Stomach (tissue), 9 donors: ENCODE results near the gene GJA3. TPM values are rescaled to one million over a fixed set of nuclear protein-coding genes. Genes with fewer than 3 reads are reported as not detected.
A peak's percentile ranks its signal among the peaks of the same experiment; 100 is the strongest.

Source experiments
- DNase-seq, 2 donors: peaks; one replicate each; pipeline versions ENCODE4 v3.0.0 to v3.0.0-alpha.2; 2013 to 2019
- H3K27ac ChIP-seq, 5 donors: fragments of 200-600 bp in 4 of 5; sonication (generic) in 4 of 5; one replicate each; pipeline ENCODE4 v1.5.1; 2013 to 2019; ENCODE audit warnings: mild to moderate bottlenecking in 1 of 5, moderate library complexity in 1 of 5
- H3K27me3 ChIP-seq, 3 donors: fragments of 200-600 bp; sonication (generic); one replicate each; pipeline ENCODE4 v1.5.1; 2017 to 2019; ENCODE audit warnings: mixed run types in 1 of 3
- H3K36me3 ChIP-seq, 4 donors: fragments of 200-600 bp; sonication (generic); 1 replicate in 3 of 4; 2 replicates in 1 of 4; pipeline ENCODE4 v1.5.1; 2016 to 2019
- H3K4me1 ChIP-seq, 4 donors: fragments of 200-600 bp; sonication (generic); one replicate each; pipeline ENCODE4 v1.5.1; 2016 to 2019
- H3K4me3 ChIP-seq, 4 donors: fragments of 200-600 bp; sonication (generic) in 3 of 4; one replicate each; pipeline ENCODE4 v1.5.1; 2016 to 2019; ENCODE audit warnings: mild to moderate bottlenecking in 1 of 4
- H3K9me3 ChIP-seq, 4 donors: fragments of 200-600 bp; sonication (generic); one replicate each; pipeline ENCODE4 v1.5.1; 2016 to 2019
- CTCF ChIP-seq, 7 experiments: fragments of 450-650 bp in 4 of 7; fragments of 200-600 bp in 3 of 7; sonication (generic) in 3 of 7; IDR thresholded peaks; one replicate each; pipeline ENCODE4 v1.5.1; 2016 to 2019; ENCODE audit warnings: antibody characterized with exemption in 7 of 7, control low read depth in 2 of 7, mild to moderate bottlenecking in 1 of 7
- EP300 ChIP-seq: sonication (generic); formaldehyde crosslinking; IDR thresholded peaks from one replicate; pipeline ENCODE4 v1.6.1; 2017; ENCODE audit warnings: antibody characterized with exemption
- POLR2A ChIP-seq, 4 donors: fragments of 450-650 bp; IDR thresholded peaks; one replicate each; pipeline ENCODE4 v1.6.1; 2016; ENCODE audit warnings: antibody characterized with exemption in 4 of 4, control low read depth in 2 of 4, mild to moderate bottlenecking in 1 of 4, moderate library complexity in 1 of 4
- POLR2AphosphoS5 ChIP-seq, 3 donors: sonication (generic); formaldehyde crosslinking; IDR thresholded peaks; one replicate each; pipeline ENCODE4 v1.6.1; 2016; ENCODE audit warnings: antibody characterized with exemption in 3 of 3
- WGBS, 5 donors: extraction: QIAGEN DNeasy Blood & Tissue Kit in 3 of 5; methylation state at CpG; one replicate each; pipeline versions ENCODE4 v1.1.5 to v1.1.7; 2013 to 2018; 5-methylcytosine and 5-hydroxymethylcytosine counted together
- intact Hi-C: fragments of 100-400 bp; cut with DNase I; formaldehyde crosslinking; loops from one replicate; pipeline ENCODE4 v1.15.1; 2023; ENCODE audit warnings: low total_unique reads
- polyA plus RNA-seq, 3 donors: library from polyadenylated mRNA; stranded (reverse); fragments of 200-250 nt; gene quantifications; one replicate each; pipeline ENCODE4 v1.2.3, GENCODE V29; 2013
- total RNA-seq, 5 donors: library from RNA; depleted of rRNA; stranded (reverse); fragments of >200 nt; gene quantifications; one replicate each; pipeline versions ENCODE4 v1.1.0 to v1.2.3, GENCODE V29; 2014 to 2016
- donor health status: healthy with polysubstance abuse.
- donor health status: Bipolar disorder and iron deficiency.
- donor health status: healthy.

Gene GJA3
- total and polyA plus RNA-seq, 8 donors: 0.13 to 0.14 TPM; not detected in 6

- intact Hi-C loops: loop anchor here (10.0 kb wide), 1 partner anchor 296 kb away; no protein-coding TSS in a partner anchor
These were observed 28.1 kb upstream of the GJA3 start for GRCh38 chr13:20188667-20189553.

GRCh38 chr13:20186771-20187170, 25.9 kb upstream of the GJA3 start:
- peaks cover 0 to 5% (median 3%) of the 10 kb centered on the region in 4 donors for H3K4me1 ChIP-seq
- H3K4me3 ChIP-seq: no peak overlapping the region
- intact Hi-C loops: loop anchor here (10.0 kb wide), 1 partner anchor 298 kb away; no protein-coding TSS in a partner anchor
- no peaks in the 10 kb centered on the region for H3K9me3 ChIP-seq
- TF ChIP-seq POLR2A (IDR thresholded peaks at IDR 0.05) (no peak), EP300 (no peak), POLR2AphosphoS5 (IDR thresholded peaks at IDR 0.05) (no peak), CTCF (IDR thresholded peaks at IDR 0.05) (no peak)
- H3K36me3 ChIP-seq: peaks cover 0 to 4% (median 0%) of the 10 kb centered on the region in 4 donors
- DNase-seq: no peak
- H3K27me3 ChIP-seq: peaks cover 0 to 22% (median 3%) of the 10 kb centered on the region in 3 donors
- 74 to 79% (median 76%) methylated on average over 6 of the region's 6 CpGs for WGBS, 5 donors
- no peak overlapping the region for H3K27ac ChIP-seq

More at GRCh38 chr13:20188667-20189553, 28.1 kb upstream of the GJA3 start:
- H3K4me1 ChIP-seq: peaks cover 16 to 26% (median 25%) of the 10 kb centered on the region in 4 donors
- H3K36me3 ChIP-seq: peaks cover 0 to 4% (median 0%) of the 10 kb centered on the region in 4 donors
- H3K4me3 ChIP-seq: no peak overlapping the region
- H3K27ac ChIP-seq: no peak overlapping the region
- TF ChIP-seq POLR2A (IDR thresholded peaks at IDR 0.05) (no peak), EP300 (no peak), POLR2AphosphoS5 (IDR thresholded peaks at IDR 0.05) (no peak), CTCF (IDR thresholded peaks at IDR 0.05) (no peak)
- H3K27me3 ChIP-seq: peaks cover 7 to 43% (median 24%) of the 10 kb centered on the region in 3 donors
- WGBS, 5 donors: 81 to 89% (median 86%) methylated on average over 26 to 28 of the region's 28 CpGs
- no peaks in the 10 kb centered on the region for H3K9me3 ChIP-seq
- no peak for DNase-seq

- Histone ChIP-seq H3K27ac (no peak overlapping the region), H3K4me3 (no peak overlapping the region), H3K27me3 (peaks cover 0 to 20% (median 0%) of the 10 kb centered on the region in 3 donors), H3K4me1 (no peaks in the 10 kb centered on the region), H3K9me3 (no peaks in the 10 kb centered on the region), H3K36me3 (peaks cover 0 to 4% (median 0%) of the 10 kb centered on the region in 4 donors)
- intact Hi-C loops: loop anchor here (10.0 kb wide), 1 partner anchor 299 kb away; no protein-coding TSS in a partner anchor
- 71 to 82% (median 75%) methylated on average over 11 to 12 of the region's 12 CpGs for WGBS, 5 donors
- no peak for TF ChIP-seq CTCF (IDR thresholded peaks at IDR 0.05)
- TF ChIP-seq POLR2AphosphoS5 (IDR thresholded peaks at IDR 0.05): no peak
- TF ChIP-seq EP300: no peak
- no peak for TF ChIP-seq POLR2A (IDR thresholded peaks at IDR 0.05)
- no peak for DNase-seq
These were observed 24.7 kb upstream of the GJA3 start for GRCh38 chr13:20185366-20186056.

GRCh38 chr13:20182231-20182846, 21.5 kb upstream of the GJA3 start:
- TF ChIP-seq CTCF (IDR thresholded peaks at IDR 0.05): peak in 5 of 7 experiments; percentile 64 to 76 (median 74)
- TF ChIP-seq EP300: no peak
- TF ChIP-seq POLR2AphosphoS5 (IDR thresholded peaks at IDR 0.05): no peak
- Histone ChIP-seq H3K4me3 (no peak overlapping the region), H3K27me3 (peaks cover 0 to 52% (median 6%) of the 10 kb centered on the region in 3 donors), H3K27ac (no peak overlapping the region), H3K9me3 (no peaks in the 10 kb centered on the region), H3K36me3 (no peaks in the 10 kb centered on the region), H3K4me1 (peaks cover 0 to 4% (median 2%) of the 10 kb centered on the region in 4 donors)
- peak; percentile 48 to 90 for DNase-seq
- intact Hi-C loops: loop anchor here (10.0 kb wide), 1 partner anchor 302 kb away; no protein-coding TSS in a partner anchor
- WGBS, 5 donors: 19 to 23% (median 20%) methylated on average over 5 of the region's 5 CpGs
